Neural progenitor cell (in vitro differentiated cells): ENCODE data around the gene DTD2.

Experiments used
- CTCF ChIP-seq: fragments of 200-600 bp; sonication (generic); IDR thresholded peaks from 2 replicates; pipeline ENCODE4 v1.5.1; 2017; ENCODE audit warnings: antibody characterized with exemption, mild to moderate bottlenecking
- EZH2 ChIP-seq: fragments of 200-600 bp; sonication (generic); IDR thresholded peaks from 2 replicates; pipeline ENCODE4 v1.6.1; 2017; ENCODE audit warnings: antibody characterized with exemption, mild to moderate bottlenecking, moderate library complexity
- EZH2phosphoT487 ChIP-seq: fragments of 200-600 bp; sonication (generic); IDR thresholded peaks from 2 replicates; pipeline ENCODE4 v1.6.1; 2017; ENCODE audit warnings: antibody characterized with exemption

GRCh38 chr14:31449136-31449535 lies 8.2 kb downstream of the DTD2 start:
- TF ChIP-seq CTCF, result no peak
- no peak for TF ChIP-seq EZH2
- no peak for TF ChIP-seq EZH2phosphoT487
